ENCODE measurements around the gene SMLR1.

- TF ChIP-seq CTCF (IDR thresholded peaks at IDR 0.05) (no peak), POLR2A (IDR thresholded peaks at IDR 0.05) (no peak), POLR2AphosphoS5 (IDR thresholded peaks at IDR 0.05) (no peak)
These were observed 7.5 kb downstream of the SMLR1 start for GRCh38 chr6:130834482-130835251.
